MCF 10A (cell line): ENCODE data around the gene KDM3B. TPM values are rescaled to one million over a fixed set of nuclear protein-coding genes. Genes with fewer than 3 reads are reported as not detected.

Experiments used
- BruUV-seq: library from RNA; stranded (reverse); fragments of 400-500 nt; replicated peaks from 2 replicates; lab custom pipeline; 2021; lab: Mats Ljungman, UMichigan
- CTCF ChIA-PET: fragments of 300-600 bp; sonication (Branson Sonifier 250); formaldehyde crosslinking; extraction: SDS; loops from one replicate; lab custom pipeline; 2021; ENCODE audit warnings: antibody characterized with exemption, inconsistent platforms; lab: Yijun Ruan, JAX
- POLR2A ChIA-PET: fragments of 300-600, 350-650 bp; sonication (Branson Sonifier 250); formaldehyde crosslinking; extraction: SDS; loops from one replicate; lab custom pipeline; 2020; ENCODE audit warnings: antibody characterized with exemption, inconsistent platforms; lab: Yijun Ruan, JAX
- DNase-seq: peaks from one replicate; pipeline ENCODE4 v3.0.0-alpha.2; 2018; ENCODE audit not compliant: unreplicated experiment
- H3K27ac Mint-ChIP-seq: one replicate; pipeline ENCODE4 v1.8.0; 2022; ENCODE audit warnings: mild to moderate bottlenecking, low read depth, mixed read lengths; ENCODE audit not compliant: unreplicated experiment
- H3K27me3 Mint-ChIP-seq: one replicate; pipeline ENCODE4 v1.8.0; 2022; ENCODE audit warnings: mixed read lengths; ENCODE audit not compliant: insufficient read depth, unreplicated experiment
- H3K36me3 Mint-ChIP-seq: one replicate; pipeline ENCODE4 v1.8.0; 2022; ENCODE audit warnings: mild to moderate bottlenecking, moderate library complexity, mixed read lengths; ENCODE audit not compliant: insufficient read depth, unreplicated experiment
- H3K4me1 Mint-ChIP-seq: one replicate; pipeline ENCODE4 v1.8.0; 2022; ENCODE audit warnings: mixed read lengths; ENCODE audit not compliant: insufficient read depth, unreplicated experiment
- H3K4me3 Mint-ChIP-seq: one replicate; pipeline ENCODE4 v1.8.0; 2022; ENCODE audit warnings: mild to moderate bottlenecking, moderate library complexity, mixed read lengths; ENCODE audit not compliant: unreplicated experiment
- H3K9me3 Mint-ChIP-seq: one replicate; pipeline ENCODE4 v1.8.0; 2022; ENCODE audit warnings: mixed read lengths; ENCODE audit not compliant: unreplicated experiment
- CTCF ChIP-seq: fragments of 200-600 bp; IDR thresholded peaks from one replicate; pipeline ENCODE4 v1.8.0; 2022; ENCODE audit warnings: antibody characterized with exemption, mild to moderate bottlenecking; ENCODE audit not compliant: unreplicated experiment
- intact Hi-C: fragments of 100-400 bp; cut with micrococcal nuclease; formaldehyde crosslinking; loops from 2 replicates; pipeline ENCODE4 v1.14.1; 2022
- total RNA-seq: library from RNA; stranded (reverse); gene quantifications from 2 replicates; pipeline ENCODE4 v1.2.3, GENCODE V29; 2022

KDM3B gene
- total RNA-seq, 1 experiment from 2014 or later: 57.8 TPM

- intact Hi-C loops: no loop called here
- peaks cover 47% of the 10 kb centered on the region for H3K36me3 Mint-ChIP-seq
- H3K27ac Mint-ChIP-seq: no peak overlapping the region
- no peak overlapping the region for H3K4me3 Mint-ChIP-seq
- peaks cover 23% of the 10 kb centered on the region for H3K4me1 Mint-ChIP-seq
- CTCF ChIA-PET: interaction anchor here (0.6 to 7.7 kb wide), 11 partner anchors 8 to 238 kb away, joined by 3 to 131 read pairs (median 4); partner anchors contain the start of gene KDM3B
- H3K27me3 Mint-ChIP-seq: no peaks in the 10 kb centered on the region
- no peak for DNase-seq
- no TSS peak for BruUV-seq
- H3K9me3 Mint-ChIP-seq: no peaks in the 10 kb centered on the region
- POLR2A ChIA-PET: interaction anchor here (0.9 to 5.7 kb wide), 3 partner anchors 17 to 20 kb away, joined by 3 to 52 read pairs (median 4); no protein-coding TSS in a partner anchor
- no peak for TF ChIP-seq CTCF
Observed at GRCh38 chr5:138371454-138371853, 19.0 kb downstream of the KDM3B start.

GRCh38 chr5:138372225-138372624 lies 19.7 kb downstream of the KDM3B start:
- no peak overlapping the region for H3K4me3 Mint-ChIP-seq
- DNase-seq: no peak
- ChIA-PET POLR2A (interaction anchor here (0.9 to 5.7 kb wide), 3 partner anchors 16 to 21 kb away, joined by 3 to 52 read pairs (median 4); no protein-coding TSS in a partner anchor), CTCF (interaction anchor here (0.5 to 7.7 kb wide), 7 partner anchors 10 to 149 kb away, joined by 3 to 131 read pairs (median 4); partner anchors contain the start of gene KDM3B)
- intact Hi-C loops: no loop called here
- H3K27me3 Mint-ChIP-seq: no peaks in the 10 kb centered on the region
- H3K36me3 Mint-ChIP-seq: peaks cover 55% of the 10 kb centered on the region
- H3K27ac Mint-ChIP-seq: no peak overlapping the region
- no peak for TF ChIP-seq CTCF
- peaks cover 18% of the 10 kb centered on the region for H3K4me1 Mint-ChIP-seq
- BruUV-seq: no TSS peak
- no peaks in the 10 kb centered on the region for H3K9me3 Mint-ChIP-seq

- ChIA-PET CTCF (interaction anchor here (0.6 to 7.7 kb wide), 7 partner anchors 16 to 149 kb away, joined by 3 to 131 read pairs (median 4); partner anchors contain the start of gene KDM3B), POLR2A (interaction anchor here (0.8 to 5.7 kb wide), 4 partner anchors 11 to 159 kb away, joined by 3 to 52 read pairs (median 5); no protein-coding TSS in a partner anchor)
- peaks cover 59% of the 10 kb centered on the region for H3K36me3 Mint-ChIP-seq
- H3K27ac Mint-ChIP-seq: no peak overlapping the region
- H3K27me3 Mint-ChIP-seq: no peaks in the 10 kb centered on the region
- H3K9me3 Mint-ChIP-seq: no peaks in the 10 kb centered on the region
- peaks cover 18% of the 10 kb centered on the region for H3K4me1 Mint-ChIP-seq
- DNase-seq: no peak
- no TSS peak for BruUV-seq
- no peak for TF ChIP-seq CTCF
- H3K4me3 Mint-ChIP-seq: no peak overlapping the region
- intact Hi-C loops: no loop called here
Observed at GRCh38 chr5:138372653-138373052, 20.2 kb downstream of the KDM3B start.

GRCh38 chr5:138382347-138382746 lies 29.9 kb downstream of the KDM3B start:
- no peak overlapping the region for H3K27ac Mint-ChIP-seq
- TF ChIP-seq CTCF: no peak
- H3K27me3 Mint-ChIP-seq: no peaks in the 10 kb centered on the region
- no peaks in the 10 kb centered on the region for H3K9me3 Mint-ChIP-seq
- no peak overlapping the region for H3K4me3 Mint-ChIP-seq
- ChIA-PET CTCF (interaction anchor here (0.6 to 8.0 kb wide), 7 partner anchors 10 to 170 kb away, joined by 3 to 47 read pairs (median 3); partner anchors contain the start of gene KDM3B), POLR2A (interaction anchor here (0.8 kb wide), 1 partner anchor 13 kb away, joined by 4 read pairs; no protein-coding TSS in a partner anchor)
- no TSS peak for BruUV-seq
- no peak for DNase-seq
- intact Hi-C loops: no loop called here
- H3K4me1 Mint-ChIP-seq: no peaks in the 10 kb centered on the region
- peaks cover 95% of the 10 kb centered on the region for H3K36me3 Mint-ChIP-seq
